Measurements from ENCODE around the gene MICAL1. TPM values are rescaled to one million over a fixed set of nuclear protein-coding genes. Genes with fewer than 3 reads are reported as not detected.

The MICAL1 gene
- total and polyA plus RNA-seq, 2 donors (not counting 1 experiment from before 2014, with no cell fraction given): 202 to 319 TPM

- Histone ChIP-seq H3K4me3 (ENCODE audit: control extremely low read depth in 1 of 5, extremely low read depth in 1 of 5, insufficient read depth in 1 of 5, low read depth in 2 of 5, low read length in 4 of 5) (no peak overlapping the region), H3K36me3 (replicated peaks in 1 of 2; ENCODE audit: control extremely low read depth in 1 of 2, control insufficient read depth in 1 of 2, extremely low read depth in 1 of 2, insufficient read depth in 2 of 2, low read length in 1 of 2) (peaks cover 1 to 8% of the 10 kb centered on the region in 2 experiments), H3K79me2 (ENCODE audit: control insufficient read depth, insufficient read depth, low read length) (peaks cover 19% of the 10 kb centered on the region), H3K4me1 (ENCODE audit: control insufficient read depth in 2 of 2, insufficient read depth in 2 of 2, low read length in 2 of 2) (peaks cover 16 to 28% of the 10 kb centered on the region in 2 donors), H3K27me3 (replicated peaks in 1 of 4; ENCODE audit: control extremely low read depth in 1 of 4, control insufficient read depth in 3 of 4, insufficient read depth in 4 of 4, low read length in 3 of 4) (no peaks in the 10 kb centered on the region), H3K27ac (ENCODE audit: low read length in 2 of 2) (no peak overlapping the region), H2AFZ (ENCODE audit: insufficient read depth, low read depth, low read length, poor library complexity, severe bottlenecking) (no peak overlapping the region), H3K9ac (ENCODE audit: low read length) (no peak overlapping the region), H3K9me3 (ENCODE audit: control extremely low read depth in 1 of 3, control insufficient read depth in 2 of 3, insufficient read depth in 1 of 3, low read length in 2 of 3) (no peaks in the 10 kb centered on the region), H3K4me2 (replicated peaks; ENCODE audit: low read depth, low read length, poor library complexity, severe bottlenecking) (no peak overlapping the region), H4K20me1 (ENCODE audit: control insufficient read depth, insufficient read depth, low read length, poor library complexity, severe bottlenecking) (no peaks in the 10 kb centered on the region)
- H3K27ac Mint-ChIP-seq: no peak overlapping the region
- peaks cover 27% of the 10 kb centered on the region for H3K4me1 Mint-ChIP-seq
- ChIA-PET CTCF (interaction anchor here (0.9 kb wide), 1 partner anchor 219 kb away, joined by 3 read pairs; no protein-coding TSS in a partner anchor), POLR2A (no interaction called here)
- H3K9me3 Mint-ChIP-seq (ENCODE audit: insufficient read depth): no peaks in the 10 kb centered on the region
- TF ChIP-seq CTCF (IDR thresholded peaks at IDR 0.05): no peak
- TF ChIP-seq EZH2 (IDR thresholded peaks at IDR 0.05; ENCODE audit: borderline replicate concordance, insufficient read depth, low read depth, low read length, poor library complexity, severe bottlenecking): no peak
- ATAC-seq (ENCODE audit: low read depth) (no peak), DNase-seq (no peak)
- intact Hi-C loops (cut with micrococcal nuclease): loop anchor here (10.0 kb wide), 1 partner anchor 1329 kb away; the partner anchor contains the start of gene CDK19
- no CpG with 5 or more reads among the region's 1 CpG for WGBS (ENCODE audit: insufficient coverage)
- H3K4me3 Mint-ChIP-seq: no peak overlapping the region
- no peaks in the 10 kb centered on the region for H3K27me3 Mint-ChIP-seq
Observed at GRCh38 chr6:109486068-109486467, 30.5 kb upstream of the MICAL1 start.

- no peaks in the 10 kb centered on the region for H3K27me3 ChIP-seq (replicated peaks in 1 of 4; ENCODE audit: control extremely low read depth in 1 of 4, control insufficient read depth in 3 of 4, insufficient read depth in 4 of 4, low read length in 3 of 4)
- no peak for DNase-seq
- CTCF ChIA-PET: interaction anchor here (0.9 to 1.5 kb wide), 3 partner anchors 42 to 554 kb away, joined by 3 to 4 read pairs (median 3); no protein-coding TSS in a partner anchor
Observed at GRCh38 chr6:109485266-109485935, 29.8 kb upstream of the MICAL1 start.

More at GRCh38 chr6:109485266-109485935, 29.8 kb upstream of the MICAL1 start:
- Mint-ChIP-seq H3K9me3 (ENCODE audit: insufficient read depth) (no peaks in the 10 kb centered on the region), H3K27me3 (no peaks in the 10 kb centered on the region), H3K4me1 (peaks cover 30% of the 10 kb centered on the region), H3K27ac (no peak overlapping the region), H3K4me3 (no peak overlapping the region)
- intact Hi-C loops (cut with micrococcal nuclease): loop anchor here (10.0 kb wide), 1 partner anchor 1329 kb away; the partner anchor contains the start of gene CDK19
- peaks cover 4 to 15% of the 10 kb centered on the region in 2 experiments for H3K36me3 ChIP-seq (replicated peaks in 1 of 2; ENCODE audit: control extremely low read depth in 1 of 2, control insufficient read depth in 1 of 2, extremely low read depth in 1 of 2, insufficient read depth in 2 of 2, low read length in 1 of 2)
- no peak overlapping the region for H3K4me2 ChIP-seq (replicated peaks; ENCODE audit: low read depth, low read length, poor library complexity, severe bottlenecking)
- no peak overlapping the region for H3K4me3 ChIP-seq (ENCODE audit: control extremely low read depth in 1 of 5, extremely low read depth in 1 of 5, insufficient read depth in 1 of 5, low read depth in 2 of 5, low read length in 4 of 5)
- POLR2A ChIA-PET: interaction anchor here (1.6 kb wide), 1 partner anchor 29 kb away, joined by 3 read pairs; no protein-coding TSS in a partner anchor
- WGBS (ENCODE audit: insufficient coverage): no CpG with 5 or more reads among the region's 3 CpGs
- no peak overlapping the region for H3K9ac ChIP-seq (ENCODE audit: low read length)
- ATAC-seq (ENCODE audit: low read depth): no peak
- H2AFZ ChIP-seq (ENCODE audit: insufficient read depth, low read depth, low read length, poor library complexity, severe bottlenecking): no peak overlapping the region
- peaks cover 22 to 35% of the 10 kb centered on the region in 2 donors for H3K4me1 ChIP-seq (ENCODE audit: control insufficient read depth in 2 of 2, insufficient read depth in 2 of 2, low read length in 2 of 2)
- no peaks in the 10 kb centered on the region for H4K20me1 ChIP-seq (ENCODE audit: control insufficient read depth, insufficient read depth, low read length, poor library complexity, severe bottlenecking)
- H3K9me3 ChIP-seq (ENCODE audit: control extremely low read depth in 1 of 3, control insufficient read depth in 2 of 3, insufficient read depth in 1 of 3, low read length in 2 of 3): no peaks in the 10 kb centered on the region
- TF ChIP-seq EZH2 (IDR thresholded peaks at IDR 0.05; ENCODE audit: borderline replicate concordance, insufficient read depth, low read depth, low read length, poor library complexity, severe bottlenecking) (no peak), CTCF (IDR thresholded peaks at IDR 0.05) (no peak)
- peaks cover 26% of the 10 kb centered on the region for H3K79me2 ChIP-seq (ENCODE audit: control insufficient read depth, insufficient read depth, low read length)
- H3K27ac ChIP-seq (ENCODE audit: low read length in 2 of 2): no peak overlapping the region

Measured in B cell (primary cell).